Loucy (cell line): ENCODE data around the gene KIF13A.

Source experiments
- H2AFZ ChIP-seq: fragments of 200-600 bp; sonication (generic); 2 replicates; pipeline ENCODE4 v1.6.0; 2016; ENCODE audit warnings: antibody characterized with exemption, mild to moderate bottlenecking, low read length, moderate library complexity
- H3F3A ChIP-seq: fragments of 200-600 bp; 2 replicates; pipeline ENCODE4 v1.6.0; 2016; ENCODE audit warnings: antibody characterized with exemption, low read depth, mild to moderate bottlenecking
- H3K27me3 ChIP-seq: fragments of 200-600 bp; sonication (generic); 2 replicates; pipeline ENCODE4 v1.6.1; 2014; ENCODE audit warnings: low read length, mild to moderate bottlenecking; ENCODE audit not compliant: insufficient read depth, poor library complexity, severe bottlenecking
- H3K36me3 ChIP-seq: fragments of 200-600 bp; sonication (generic); 2 replicates; pipeline ENCODE4 v1.6.1; 2016; ENCODE audit warnings: low read length; ENCODE audit not compliant: insufficient read depth
- H3K4me1 ChIP-seq: fragments of 200-600 bp; sonication (generic); 2 replicates; pipeline ENCODE4 v1.5.1; 2014; ENCODE audit warnings: low read length, mild to moderate bottlenecking; ENCODE audit not compliant: insufficient read depth, poor library complexity, severe bottlenecking
- H3K4me2 ChIP-seq: fragments of 200-600 bp; sonication (generic); 2 replicates; pipeline ENCODE4 v1.6.0; 2014; ENCODE audit warnings: antibody characterized with exemption, low read length, low read depth, mild to moderate bottlenecking; ENCODE audit not compliant: poor library complexity, severe bottlenecking
- H3K4me3 ChIP-seq: fragments of 200-600 bp; sonication (generic); 2 replicates; pipeline ENCODE4 v1.5.1; 2014; ENCODE audit warnings: low read length, mild to moderate bottlenecking, mixed read lengths; ENCODE audit not compliant: poor library complexity, severe bottlenecking
- H3K79me2 ChIP-seq: fragments of 200-600 bp; sonication (generic); 2 replicates; pipeline ENCODE4 v1.6.1; 2014; ENCODE audit warnings: low read length; ENCODE audit not compliant: insufficient read depth
- H3K9ac ChIP-seq: fragments of 200-600 bp; sonication (generic); 2 replicates; pipeline ENCODE4 v1.6.0; 2014; ENCODE audit warnings: mild to moderate bottlenecking, low read depth, low read length, moderate library complexity; ENCODE audit not compliant: poor library complexity, severe bottlenecking
- H3K9me2 ChIP-seq: fragments of 200-600 bp; sonication (generic); replicated peaks from 2 replicates; pipeline ENCODE4 v1.6.1; 2016; ENCODE audit warnings: low read depth, low read length, mixed read lengths
- H3K9me3 ChIP-seq: fragments of 200-600 bp; sonication (generic); 2 replicates; pipeline ENCODE4 v1.6.1; 2014; ENCODE audit warnings: mild to moderate bottlenecking, antibody characterized with exemption, low read length, low read depth; ENCODE audit not compliant: insufficient read depth
- H4K20me1 ChIP-seq: fragments of 200-600 bp; sonication (generic); 2 replicates; pipeline ENCODE4 v1.6.0; 2014; ENCODE audit warnings: antibody characterized with exemption, low read length, mild to moderate bottlenecking; ENCODE audit not compliant: insufficient read depth, poor library complexity, severe bottlenecking
- EZH2phosphoT487 ChIP-seq: fragments of 200-600 bp; IDR thresholded peaks from 2 replicates; pipeline ENCODE4 v1.6.1; 2018; ENCODE audit warnings: antibody characterized with exemption, mild to moderate bottlenecking, moderate library complexity, borderline replicate concordance
- TF ChIP-seq, protein P1 (sequence below): fragments of 200-600 bp; sonication (generic); conservative IDR thresholded peaks from 2 replicates; pipeline ENCODE4 v1.5.1; 2014; ENCODE audit warnings: mild to moderate bottlenecking, antibody characterized with exemption, low read length

The KIF13A gene

DNA sequence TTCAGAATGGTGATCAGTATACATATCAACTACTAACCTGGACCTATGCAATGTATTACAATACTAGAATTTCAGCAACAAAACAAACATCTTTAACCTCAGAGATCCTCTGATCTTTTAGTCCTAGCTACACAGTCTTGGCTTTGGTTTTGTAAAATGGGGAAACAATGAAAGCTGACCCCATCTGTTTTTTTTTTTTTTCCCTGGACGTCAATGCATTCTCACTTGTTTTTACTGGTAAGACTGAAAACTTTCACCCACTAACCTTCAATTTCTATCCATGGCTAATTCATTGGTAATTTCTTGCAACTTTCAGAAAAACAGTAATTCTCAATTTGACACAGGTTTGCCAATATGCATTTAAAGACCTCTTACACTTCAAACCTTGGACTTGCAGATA, 3.0 kb downstream of the KIF13A start:
- H3F3A ChIP-seq: no peaks in the 10 kb centered on the region
- TF ChIP-seq EZH2phosphoT487: no peak
- TF ChIP-seq, protein P1, sequence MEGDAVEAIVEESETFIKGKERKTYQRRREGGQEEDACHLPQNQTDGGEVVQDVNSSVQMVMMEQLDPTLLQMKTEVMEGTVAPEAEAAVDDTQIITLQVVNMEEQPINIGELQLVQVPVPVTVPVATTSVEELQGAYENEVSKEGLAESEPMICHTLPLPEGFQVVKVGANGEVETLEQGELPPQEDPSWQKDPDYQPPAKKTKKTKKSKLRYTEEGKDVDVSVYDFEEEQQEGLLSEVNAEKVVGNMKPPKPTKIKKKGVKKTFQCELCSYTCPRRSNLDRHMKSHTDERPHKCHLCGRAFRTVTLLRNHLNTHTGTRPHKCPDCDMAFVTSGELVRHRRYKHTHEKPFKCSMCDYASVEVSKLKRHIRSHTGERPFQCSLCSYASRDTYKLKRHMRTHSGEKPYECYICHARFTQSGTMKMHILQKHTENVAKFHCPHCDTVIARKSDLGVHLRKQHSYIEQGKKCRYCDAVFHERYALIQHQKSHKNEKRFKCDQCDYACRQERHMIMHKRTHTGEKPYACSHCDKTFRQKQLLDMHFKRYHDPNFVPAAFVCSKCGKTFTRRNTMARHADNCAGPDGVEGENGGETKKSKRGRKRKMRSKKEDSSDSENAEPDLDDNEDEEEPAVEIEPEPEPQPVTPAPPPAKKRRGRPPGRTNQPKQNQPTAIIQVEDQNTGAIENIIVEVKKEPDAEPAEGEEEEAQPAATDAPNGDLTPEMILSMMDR: no peak
- no peak overlapping the region for H2AFZ ChIP-seq
- no peaks in the 10 kb centered on the region for H4K20me1 ChIP-seq
- H3K9ac ChIP-seq: no peak overlapping the region
- H3K4me1 ChIP-seq: peaks cover 25% of the 10 kb centered on the region
- H3K4me3 ChIP-seq: no peak overlapping the region
- H3K9me2 ChIP-seq: no peaks in the 10 kb centered on the region
- no peaks in the 10 kb centered on the region for H3K36me3 ChIP-seq
- peak overlapping the region; percentile 67 for H3K4me2 ChIP-seq
- 0 out of 2 replicates have a peak, but pooled peaks cover 5% of the 10 kb centered on the region for H3K79me2 ChIP-seq
- no peaks in the 10 kb centered on the region for H3K27me3 ChIP-seq
- H3K9me3 ChIP-seq: no peaks in the 10 kb centered on the region

DNA sequence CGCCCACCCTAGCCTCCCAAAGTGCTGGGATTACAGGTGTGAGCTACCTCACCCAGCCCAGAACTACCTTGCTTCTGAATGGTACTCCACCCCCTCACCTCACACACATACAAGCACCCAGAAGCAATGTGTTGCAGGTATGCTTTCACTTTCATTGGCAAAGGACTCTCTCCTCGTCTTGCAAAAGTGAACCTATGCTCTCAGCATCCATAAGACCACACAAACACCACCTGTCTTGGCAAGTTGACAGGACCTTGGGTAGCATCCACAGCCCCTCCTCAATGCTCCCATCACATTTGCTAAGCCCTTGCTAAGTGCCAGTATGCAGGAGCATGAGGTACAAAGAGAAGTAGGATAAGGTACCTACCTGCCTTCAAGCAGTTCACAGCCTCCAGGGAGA, 3.7 kb downstream of the KIF13A start:
- Histone ChIP-seq H3K9me2 (no peaks in the 10 kb centered on the region), H3K4me2 (peak overlapping the region; percentile 67), H3K9me3 (no peaks in the 10 kb centered on the region), H3K9ac (no peak overlapping the region), H3K27me3 (no peaks in the 10 kb centered on the region), H3K4me3 (no peak overlapping the region), H3K4me1 (peaks cover 25% of the 10 kb centered on the region), H4K20me1 (no peaks in the 10 kb centered on the region), H3K79me2 (0 out of 2 replicates have a peak, but pooled peaks cover 5% of the 10 kb centered on the region), H3K36me3 (no peaks in the 10 kb centered on the region), H2AFZ (no peak overlapping the region), H3F3A (no peaks in the 10 kb centered on the region)
- TF ChIP-seq, protein P1: no peak
- no peak for TF ChIP-seq EZH2phosphoT487

DNA sequence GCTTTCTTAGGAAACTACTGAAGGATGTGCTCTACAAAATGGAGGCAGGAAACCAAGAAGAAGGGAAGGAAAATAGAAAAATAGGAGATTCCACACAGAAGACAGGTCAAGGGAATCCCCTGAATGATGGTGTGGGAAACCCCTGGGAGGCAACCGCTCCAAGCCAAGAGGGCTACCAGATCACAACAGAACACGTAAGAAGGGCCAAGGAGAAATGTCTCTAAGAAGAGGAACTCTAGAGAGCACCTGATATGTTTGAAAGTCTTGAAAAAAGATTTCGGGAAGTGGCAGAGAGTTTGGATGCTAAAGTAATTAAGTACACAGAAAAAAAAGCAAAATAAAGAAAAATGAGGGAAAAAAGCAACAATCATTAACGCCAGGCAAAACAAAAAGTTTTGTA, 7.1 kb downstream of the KIF13A start:
- no peaks in the 10 kb centered on the region for H3K27me3 ChIP-seq
- H2AFZ ChIP-seq: no peak overlapping the region
- 0 out of 2 replicates have a peak, but pooled peaks cover 4% of the 10 kb centered on the region for H3K79me2 ChIP-seq
- no peak overlapping the region for H3K9ac ChIP-seq
- no peaks in the 10 kb centered on the region for H3K9me2 ChIP-seq
- H4K20me1 ChIP-seq: no peaks in the 10 kb centered on the region
- no peaks in the 10 kb centered on the region for H3K9me3 ChIP-seq
- H3K4me1 ChIP-seq: peaks cover 13% of the 10 kb centered on the region
- H3F3A ChIP-seq: no peaks in the 10 kb centered on the region
- TF ChIP-seq, protein P1: no peak
- TF ChIP-seq EZH2phosphoT487: no peak
- no peak overlapping the region for H3K4me3 ChIP-seq
- H3K4me2 ChIP-seq: no peak overlapping the region
- no peaks in the 10 kb centered on the region for H3K36me3 ChIP-seq
